GM19395 (cell line): ENCODE results near the gene FAM163B.

ENCODE experiments used
- ATAC-seq: cut with Tn5 transposase; IDR thresholded peaks from one replicate; pipeline ENCODE4 v1.9.1; 2021; ENCODE audit warnings: mild to moderate bottlenecking, moderate library complexity; ENCODE audit not compliant: unreplicated experiment

FAM163B gene

DNA sequence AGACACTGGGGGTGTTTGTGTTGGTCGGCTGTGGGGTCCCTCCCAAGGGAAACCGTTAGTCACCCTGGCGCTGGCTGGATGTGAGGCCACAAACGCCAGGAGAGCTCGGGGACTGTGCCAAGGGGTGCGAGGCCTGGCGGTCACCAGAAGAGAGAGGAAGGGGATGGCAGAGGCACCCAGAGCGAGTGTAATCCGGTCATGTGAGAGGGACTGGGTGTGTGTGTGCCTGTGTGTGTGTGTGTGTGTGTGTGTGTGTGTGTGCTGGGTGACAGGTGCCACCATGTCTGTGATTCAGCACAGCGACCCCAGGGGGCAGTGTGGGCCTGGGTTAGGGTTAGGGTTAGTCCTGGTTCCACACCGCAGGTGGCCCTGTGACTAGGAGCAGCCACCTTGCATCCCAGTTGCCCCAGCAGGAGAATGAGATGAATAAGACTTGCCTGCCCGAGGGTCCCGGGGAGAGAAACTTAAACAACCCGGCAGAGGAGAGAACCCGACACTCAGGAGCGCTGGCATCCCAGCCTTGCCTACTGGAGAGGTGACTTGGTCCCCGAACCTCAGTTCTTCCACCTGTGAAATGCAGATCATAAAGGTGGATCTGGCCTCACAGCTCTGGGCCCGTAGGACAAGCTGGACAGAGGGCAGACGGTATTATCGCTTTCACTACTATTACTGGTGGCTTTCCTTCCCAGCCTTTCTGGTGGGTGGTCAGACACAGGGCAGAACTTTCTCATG, 76.1 kb downstream of the FAM163B start:
- ATAC-seq = no peak

GRCh38 chr9:133531293-133531692, 77.9 kb downstream of the FAM163B start:
- ATAC-seq = no peak

DNA sequence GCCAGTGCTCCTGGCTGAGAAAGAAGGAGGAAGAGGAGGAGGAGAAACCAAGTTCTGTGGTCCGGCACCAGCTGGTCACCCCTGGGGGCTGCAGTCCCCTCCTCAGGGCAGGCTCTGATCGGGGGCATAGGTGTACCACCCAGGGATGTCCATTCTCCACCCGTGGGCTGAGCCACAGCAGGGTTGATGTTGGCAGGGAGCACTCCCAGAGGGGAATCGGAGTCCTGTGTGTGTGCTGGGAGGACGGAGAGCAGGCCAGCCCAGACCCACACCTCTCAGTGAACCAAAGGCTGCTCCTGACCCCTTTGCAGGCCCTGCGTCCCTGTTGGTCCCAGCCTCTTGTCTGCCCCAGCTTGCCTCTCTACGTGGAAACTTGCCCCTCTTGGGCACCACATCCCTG, 79.3 kb downstream of the FAM163B start:
- ATAC-seq = no peak

DNA sequence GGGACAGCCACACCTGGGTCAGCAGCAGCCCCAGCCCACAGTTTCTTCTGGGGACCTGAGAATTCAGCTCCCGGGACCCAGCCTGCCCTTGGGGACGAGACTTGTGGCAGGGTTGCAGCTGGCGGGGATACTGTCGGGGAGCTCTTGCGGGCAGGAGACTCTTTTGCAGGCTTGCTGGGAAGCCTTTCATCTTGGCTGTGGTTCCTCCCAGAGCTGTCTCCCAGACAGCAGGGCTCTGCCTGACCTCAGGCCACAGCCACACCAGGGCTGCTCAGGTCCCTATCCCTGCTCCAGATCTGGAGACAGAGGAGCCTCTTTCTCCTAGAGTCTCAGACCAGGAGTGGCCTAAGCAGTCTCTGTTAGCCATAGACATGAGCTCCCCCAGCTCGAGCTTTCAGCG, 79.7 kb downstream of the FAM163B start:
- no peak for ATAC-seq

DNA sequence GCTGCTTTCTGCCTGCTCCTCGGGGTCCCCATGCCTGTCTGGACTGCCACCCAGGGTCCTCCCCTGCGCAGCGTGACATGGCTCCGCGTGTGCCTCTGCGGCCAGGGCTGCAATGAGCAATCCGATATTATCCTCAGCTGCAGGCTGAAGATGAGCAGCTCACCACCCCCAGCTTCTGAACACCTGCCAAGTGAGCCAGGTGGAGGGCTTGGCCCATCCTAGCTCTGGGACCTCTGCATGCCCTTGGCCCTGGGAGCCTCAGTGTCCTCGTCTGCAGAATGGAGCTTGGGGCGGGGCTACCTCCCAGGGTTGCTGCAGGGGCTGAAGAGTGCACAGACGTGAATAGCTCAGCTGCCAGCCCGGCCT, 80.3 kb downstream of the FAM163B start:
- ATAC-seq = no peak

DNA sequence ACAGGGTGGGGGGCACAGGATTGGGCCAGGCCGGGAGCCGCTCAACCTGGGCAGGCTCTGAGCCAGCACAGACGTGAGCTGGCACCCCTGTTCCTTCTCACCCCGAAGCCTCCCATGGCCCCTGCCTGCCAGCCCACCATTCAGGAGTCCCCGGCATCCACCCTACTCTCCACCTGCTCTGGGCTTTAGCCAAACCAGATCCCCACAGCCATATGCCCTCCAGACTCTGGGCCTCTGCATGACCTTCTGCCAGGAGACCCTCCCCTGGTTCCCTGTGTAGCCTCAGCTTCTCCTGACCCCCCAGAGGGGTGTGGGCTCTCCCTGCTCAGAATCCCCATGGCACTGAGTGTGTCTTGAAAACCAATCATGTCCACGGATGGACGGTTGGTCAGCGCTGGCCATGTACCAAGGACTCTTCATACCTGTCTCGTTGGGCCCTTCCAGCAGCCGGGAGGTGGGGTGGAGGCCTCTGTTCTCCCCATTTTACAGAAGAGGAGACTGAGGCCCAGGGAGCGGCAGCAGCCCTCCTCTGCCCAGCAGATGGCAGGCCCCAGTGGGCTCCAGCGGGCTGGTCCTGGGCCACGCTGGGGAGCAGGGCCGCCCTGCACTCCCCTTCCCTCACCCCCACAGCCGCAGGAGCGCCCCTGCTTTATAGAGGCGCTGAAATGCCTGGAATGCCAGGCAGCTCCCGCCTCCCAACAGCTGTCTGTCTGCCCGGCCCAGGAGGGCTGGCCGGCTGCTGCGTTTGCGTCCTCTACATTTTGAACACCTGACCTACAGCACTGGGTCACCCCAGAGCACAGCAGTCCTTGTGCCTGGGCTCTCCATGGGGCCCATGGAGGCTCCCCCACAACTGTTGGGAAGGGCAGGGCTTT, 81.0 kb downstream of the FAM163B start:
- no peak for ATAC-seq

- no peak for ATAC-seq
These were observed 81.7 kb downstream of the FAM163B start for GRCh38 chr9:133527444-133527920.
